PC-9 (cell line): Measurements from ENCODE around the gene MANF. TPM values are rescaled to one million over a fixed set of nuclear protein-coding genes. Genes with fewer than 3 reads are reported as not detected.

ENCODE experiments used
- BruUV-seq: library from RNA; stranded (reverse); fragments of 400-500 nt; replicated peaks from 2 replicates; lab custom pipeline; 2021; lab: Mats Ljungman, UMichigan
- CTCF ChIA-PET: fragments of 300-600 bp; sonication (Branson Sonifier 250); formaldehyde crosslinking; loops from one replicate; lab custom pipeline; 2022; ENCODE audit warnings: antibody characterized with exemption; lab: Charles Lee
- POLR2A ChIA-PET: fragments of 300-600 bp; sonication (Branson Sonifier 250); formaldehyde crosslinking; loops from one replicate; lab custom pipeline; 2022; ENCODE audit warnings: antibody characterized with exemption; ENCODE audit not compliant: unreplicated experiment; lab: Charles Lee
- DNase-seq, 2 experiments: peaks; one replicate each; pipeline versions ENCODE4 v3.0.0 to v3.0.0-alpha.2; 2015 to 2022; ENCODE audit warnings: mixed read lengths in 1 of 2
- H2AFZ ChIP-seq: fragments of 200-600 bp; sonication (generic); 2 replicates; pipeline ENCODE4 v1.8.1; 2017; ENCODE audit warnings: antibody characterized with exemption
- H3F3A ChIP-seq: fragments of 200-600 bp; sonication (generic); 2 replicates; pipeline ENCODE4 v1.8.1; 2017; ENCODE audit warnings: antibody characterized with exemption, mild to moderate bottlenecking, low read depth; ENCODE audit not compliant: insufficient read depth
- H3K27ac ChIP-seq: fragments of 200-600 bp; sonication (generic); 2 replicates; pipeline ENCODE4 v1.6.1; 2016; ENCODE audit warnings: mixed run types
- H3K27me3 ChIP-seq: fragments of 200-600 bp; sonication (generic); 2 replicates; pipeline ENCODE4 v1.6.1; 2016; ENCODE audit warnings: low read depth, mixed run types; ENCODE audit not compliant: insufficient read depth
- H3K36me3 ChIP-seq: fragments of 200-600 bp; sonication (generic); 2 replicates; pipeline ENCODE4 v1.6.1; 2016; ENCODE audit warnings: low read depth, mixed run types
- H3K4me1 ChIP-seq: fragments of 200-600 bp; sonication (generic); replicated peaks from 2 replicates; pipeline ENCODE4 v1.6.1; 2016; ENCODE audit warnings: mixed run types; ENCODE audit not compliant: insufficient read depth
- H3K4me2 ChIP-seq: fragments of 200-600 bp; sonication (generic); 2 replicates; pipeline ENCODE4 v1.6.1; 2017; ENCODE audit warnings: mixed run types
- H3K4me3 ChIP-seq: fragments of 200-600 bp; sonication (generic); 2 replicates; pipeline ENCODE4 v1.6.1; 2016; ENCODE audit warnings: mixed run types
- H3K79me2 ChIP-seq: fragments of 200-600 bp; sonication (generic); 2 replicates; pipeline ENCODE4 v1.6.1; 2017; ENCODE audit warnings: low read depth, mixed run types
- H3K9me2 ChIP-seq: fragments of 200-600 bp; sonication (generic); 2 replicates; pipeline ENCODE4 v1.8.1; 2017; ENCODE audit warnings: mild to moderate bottlenecking; ENCODE audit not compliant: insufficient read depth
- H3K9me3 ChIP-seq: fragments of 200-600 bp; sonication (generic); 2 replicates; pipeline ENCODE4 v1.8.1; 2016; ENCODE audit warnings: low read depth; ENCODE audit not compliant: insufficient read depth
- H4K20me1 ChIP-seq: fragments of 200-600 bp; sonication (generic); 2 replicates; pipeline ENCODE4 v1.8.1; 2017; ENCODE audit not compliant: insufficient read depth
- EZH2 ChIP-seq: fragments of 200-600 bp; sonication (generic); IDR thresholded peaks from 2 replicates; pipeline ENCODE4 v1.8.0; 2017; ENCODE audit warnings: antibody characterized with exemption, low read depth
- intact Hi-C: fragments of 100-400 bp; cut with micrococcal nuclease; formaldehyde crosslinking; loops from one replicate; pipeline ENCODE4 v1.10.0; 2022; ENCODE audit not compliant: unreplicated experiment
- total RNA-seq: library from RNA; stranded (reverse); gene quantifications from 2 replicates; pipeline ENCODE4 v1.2.3, GENCODE V29; 2021
- TF ChIP-seq, protein P1 (sequence below): fragments of 200-600 bp; sonication (generic); conservative IDR thresholded peaks from 2 replicates; pipeline ENCODE4 v1.6.1; 2017; ENCODE audit warnings: mixed run types, antibody characterized with exemption, mild to moderate bottlenecking, moderate library complexity

Gene MANF
- total RNA-seq, 1 experiment from 2014 or later, result 79.1 TPM

DNA sequence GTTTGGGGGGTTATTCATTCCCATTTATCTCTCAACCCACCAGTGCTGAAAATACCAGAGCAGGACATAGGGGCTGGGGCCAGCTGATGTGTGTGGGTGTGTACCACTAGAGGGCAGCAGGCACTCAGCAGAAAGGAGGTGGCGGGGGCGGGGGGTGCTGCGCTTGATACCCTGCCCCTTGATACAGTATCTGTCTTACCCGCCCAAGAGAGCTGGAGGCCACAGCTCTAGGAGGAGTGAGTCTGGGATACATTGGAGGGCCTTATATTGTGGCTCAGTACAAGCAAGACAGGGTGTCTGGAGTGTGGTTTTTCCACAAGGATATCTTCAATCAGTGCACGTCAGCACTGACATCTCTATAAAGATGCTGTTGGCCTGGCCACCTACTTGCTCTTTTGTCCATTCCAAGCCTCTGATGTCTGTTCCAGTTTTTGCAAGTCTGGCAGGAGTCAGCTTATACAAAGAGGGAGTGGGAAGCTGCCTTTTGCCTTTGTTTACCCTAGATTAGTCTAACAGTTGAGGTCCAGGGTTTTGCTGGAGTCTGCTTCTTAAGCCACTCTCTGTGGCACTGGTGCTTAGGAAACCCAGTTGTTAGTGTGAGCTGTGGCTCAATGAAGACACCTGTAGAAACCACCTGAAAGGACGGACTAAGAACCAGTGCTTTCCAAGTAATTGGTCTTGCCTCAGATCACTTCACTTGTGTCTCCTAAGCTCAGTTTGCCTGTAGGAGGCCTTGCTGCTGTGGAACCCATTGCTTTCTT lies 4.5 kb downstream of the MANF start:
- CTCF ChIA-PET, result interaction anchor here (0.6 to 0.7 kb wide), 6 partner anchors 17 to 1985 kb away, joined by 3 to 9 read pairs (median 4); partner anchors contain the start of gene DCAF1
- peaks cover 64% of the 10 kb centered on the region for H3K79me2 ChIP-seq
- no peaks in the 10 kb centered on the region for H3K27me3 ChIP-seq
- intact Hi-C loops, result loop anchor here (5.0 kb wide), 4 partner anchors 417 to 1032 kb away; partner anchors contain the start of gene TMEM115
- BruUV-seq, result no TSS peak
- H3K36me3 ChIP-seq, result peaks cover 44% of the 10 kb centered on the region
- POLR2A ChIA-PET, result interaction anchor here (0.5 to 1.2 kb wide), 2 partner anchors 45 to 283 kb away, joined by 3 to 8 read pairs; no protein-coding TSS in a partner anchor
- no peak overlapping the region for H3K27ac ChIP-seq
- peaks cover 50% of the 10 kb centered on the region for H3K4me1 ChIP-seq
- no peaks in the 10 kb centered on the region for H3K9me3 ChIP-seq
- no peak overlapping the region for H3K4me3 ChIP-seq
- TF ChIP-seq, protein P1, sequence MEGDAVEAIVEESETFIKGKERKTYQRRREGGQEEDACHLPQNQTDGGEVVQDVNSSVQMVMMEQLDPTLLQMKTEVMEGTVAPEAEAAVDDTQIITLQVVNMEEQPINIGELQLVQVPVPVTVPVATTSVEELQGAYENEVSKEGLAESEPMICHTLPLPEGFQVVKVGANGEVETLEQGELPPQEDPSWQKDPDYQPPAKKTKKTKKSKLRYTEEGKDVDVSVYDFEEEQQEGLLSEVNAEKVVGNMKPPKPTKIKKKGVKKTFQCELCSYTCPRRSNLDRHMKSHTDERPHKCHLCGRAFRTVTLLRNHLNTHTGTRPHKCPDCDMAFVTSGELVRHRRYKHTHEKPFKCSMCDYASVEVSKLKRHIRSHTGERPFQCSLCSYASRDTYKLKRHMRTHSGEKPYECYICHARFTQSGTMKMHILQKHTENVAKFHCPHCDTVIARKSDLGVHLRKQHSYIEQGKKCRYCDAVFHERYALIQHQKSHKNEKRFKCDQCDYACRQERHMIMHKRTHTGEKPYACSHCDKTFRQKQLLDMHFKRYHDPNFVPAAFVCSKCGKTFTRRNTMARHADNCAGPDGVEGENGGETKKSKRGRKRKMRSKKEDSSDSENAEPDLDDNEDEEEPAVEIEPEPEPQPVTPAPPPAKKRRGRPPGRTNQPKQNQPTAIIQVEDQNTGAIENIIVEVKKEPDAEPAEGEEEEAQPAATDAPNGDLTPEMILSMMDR, result peak; percentile 64
- TF ChIP-seq EZH2, result no peak
- H3F3A ChIP-seq, result peaks cover 52% of the 10 kb centered on the region
- H4K20me1 ChIP-seq, result peaks cover 11% of the 10 kb centered on the region
- H2AFZ ChIP-seq, result no peak overlapping the region
- no peaks in the 10 kb centered on the region for H3K9me2 ChIP-seq
- DNase-seq, result peak in 1 of 2 experiments; percentile 12
- peak overlapping the region; percentile 95 for H3K4me2 ChIP-seq

DNA sequence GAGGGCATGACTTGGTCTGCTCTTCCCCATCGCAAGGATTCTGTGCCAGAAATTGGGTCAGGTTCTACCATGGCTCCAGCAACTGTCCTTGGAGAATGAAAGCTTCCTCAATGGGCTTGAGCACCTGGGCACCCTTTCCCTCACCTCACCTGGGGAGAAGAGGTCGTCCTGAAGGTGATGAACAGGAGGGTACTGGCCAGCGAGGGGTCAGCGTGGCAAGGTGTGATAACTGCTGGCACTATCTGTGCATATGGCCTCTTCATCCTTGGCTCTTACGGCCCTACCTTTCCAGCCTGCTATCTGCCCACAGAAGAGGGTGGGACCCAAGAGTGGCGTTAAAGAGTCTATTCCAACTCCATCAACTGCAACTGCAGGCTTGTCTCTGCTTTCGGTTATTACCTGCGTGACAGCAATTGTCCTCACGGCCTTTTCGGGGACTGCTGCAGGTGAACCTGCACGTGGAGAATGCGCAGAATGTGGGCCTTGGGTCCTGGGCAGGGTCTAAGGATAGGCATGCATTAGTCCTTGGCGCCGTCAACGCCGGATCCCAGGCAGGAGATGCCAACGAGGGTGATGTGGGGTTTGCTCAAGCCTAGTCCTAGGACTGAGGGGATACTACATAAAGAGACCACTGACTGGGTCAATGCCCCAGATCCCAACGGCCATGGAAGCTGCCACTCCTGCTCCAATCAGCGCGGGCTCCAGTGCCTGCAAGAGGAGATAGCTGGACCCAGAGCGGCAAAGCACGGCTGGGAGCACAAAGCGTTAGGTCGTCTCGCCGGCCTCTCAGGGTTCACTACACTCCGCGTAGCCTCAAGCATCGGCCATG lies 5.4 kb downstream of the MANF start:
- H3K79me2 ChIP-seq, result peaks cover 67% of the 10 kb centered on the region
- H3K27me3 ChIP-seq, result no peaks in the 10 kb centered on the region
- H3K4me1 ChIP-seq, result peaks cover 50% of the 10 kb centered on the region
- ChIA-PET CTCF (interaction anchor here (0.6 to 0.7 kb wide), 2 partner anchors 86 to 109 kb away, joined by 3 read pairs; partner anchors contain the start of gene DCAF1), POLR2A (no interaction called here)
- H3K4me3 ChIP-seq, result peak overlapping the region; percentile 51; the same call in 1 of the 2 replicates
- no peaks in the 10 kb centered on the region for H3K9me2 ChIP-seq
- no peak for DNase-seq
- TSS peak; percentile 24 for BruUV-seq
- H4K20me1 ChIP-seq, result peaks cover 19% of the 10 kb centered on the region
- H3K4me2 ChIP-seq, result peak overlapping the region; percentile 77
- no peak overlapping the region for H3K27ac ChIP-seq
- intact Hi-C loops, result loop anchor here (1.0 kb wide), 2 partner anchors 110 to 292 kb away; partner anchors contain the start of gene DCAF1
- no peak overlapping the region for H2AFZ ChIP-seq
- H3F3A ChIP-seq, result peaks cover 52% of the 10 kb centered on the region
- peaks cover 44% of the 10 kb centered on the region for H3K36me3 ChIP-seq
- no peaks in the 10 kb centered on the region for H3K9me3 ChIP-seq
- no peak for TF ChIP-seq EZH2
- TF ChIP-seq, protein P1, result peak; percentile 62; the same call in 1 of the 2 replicates

GRCh38 chr3:51391075-51391565 lies 6.0 kb downstream of the MANF start, which contains the start of gene RBM15B:
RBM15B (plus strand) TSS chr3:51391285; CDS start chr3:51391400, 115 bp downstream.
- H3K27ac ChIP-seq, result peak within 1 kb of the TSS; percentile 41
- intact Hi-C loops, result loop anchor here (1.0 kb wide), 2 partner anchors 109 to 291 kb away; partner anchors contain the start of gene DCAF1
- peak within 1 kb of the TSS; percentile 68 for H3K4me3 ChIP-seq
- no peak for TF ChIP-seq EZH2
- TF ChIP-seq, protein P1, result no peak; the same call in 1 of the 2 replicates
- peaks cover 50% of the 10 kb centered on the region for H3K4me1 ChIP-seq
- peak within 1 kb of the TSS; percentile 80 for H3K4me2 ChIP-seq
- DNase-seq, result peak; percentile 79 to 97
- peaks cover 59% of the 10 kb centered on the region for H3F3A ChIP-seq
- no TSS peak for BruUV-seq
- peaks cover 60% of the 10 kb centered on the region for H3K79me2 ChIP-seq
- peaks cover 23% of the 10 kb centered on the region for H4K20me1 ChIP-seq
- no peaks in the 10 kb centered on the region for H3K9me3 ChIP-seq
- H2AFZ ChIP-seq, result peak within 1 kb of the TSS; percentile 60; the same call in 1 of the 2 replicates
- H3K27me3 ChIP-seq, result no peaks in the 10 kb centered on the region
- ChIA-PET POLR2A (no interaction called here), CTCF (no interaction called here)
- no peaks in the 10 kb centered on the region for H3K9me2 ChIP-seq
- H3K36me3 ChIP-seq, result peaks cover 44% of the 10 kb centered on the region
